AG10803 (cell line): ENCODE measurements around the gene LPGAT1.

Experiments
- DNase-seq: peaks from one replicate; pipeline ENCODE4 v3.0.0; 2010; ENCODE audit warnings: low read depth
- H3K4me3 ChIP-seq: 2 replicates; pipeline ENCODE4 v1.5.1; 2011; ENCODE audit warnings: mild to moderate bottlenecking, low read length, control low read depth
- TF ChIP-seq, protein P1 (sequence below): conservative IDR thresholded peaks from 2 replicates; pipeline ENCODE4 v1.5.1; 2011; ENCODE audit warnings: mild to moderate bottlenecking, low read length, control low read depth, inconsistent platforms

LPGAT1 gene

DNA sequence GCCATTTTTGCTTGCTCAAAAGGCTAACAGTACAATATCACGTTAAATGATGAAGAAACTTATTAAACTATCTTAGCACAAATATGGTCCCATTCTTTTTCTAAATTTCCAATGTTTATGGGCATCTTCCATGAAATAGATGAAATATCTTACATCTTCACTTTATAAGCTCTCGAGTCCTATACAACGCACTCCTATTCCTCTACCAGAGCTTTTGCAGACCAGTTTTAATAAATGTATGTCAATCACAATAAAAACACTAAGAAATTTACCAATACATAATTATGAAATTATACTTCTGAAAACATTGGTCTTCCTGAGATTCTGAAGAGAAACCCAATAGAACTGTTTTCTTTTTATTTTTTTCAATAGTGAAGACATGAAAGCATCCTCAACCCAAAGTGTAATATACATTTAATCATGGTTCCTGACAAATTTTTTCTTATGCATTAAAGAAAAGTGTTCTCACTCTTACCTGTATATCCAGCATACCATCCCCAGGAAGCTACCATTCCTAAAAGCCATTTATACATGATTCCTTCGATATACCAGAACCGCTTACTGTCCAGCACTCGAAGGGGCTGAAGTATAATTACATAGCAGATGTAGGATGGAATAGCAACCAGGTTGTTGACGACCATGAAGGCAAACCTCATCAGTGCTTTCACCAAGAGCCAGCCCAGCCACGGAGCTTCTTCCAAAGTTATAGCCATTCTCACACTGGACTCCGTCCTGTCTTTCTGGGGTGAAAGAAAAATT is 1.8 kb downstream of the LPGAT1 start:
- H3K4me3 ChIP-seq: peak overlapping the region; percentile 75
- DNase-seq: peak; percentile 4
- TF ChIP-seq, protein P1, sequence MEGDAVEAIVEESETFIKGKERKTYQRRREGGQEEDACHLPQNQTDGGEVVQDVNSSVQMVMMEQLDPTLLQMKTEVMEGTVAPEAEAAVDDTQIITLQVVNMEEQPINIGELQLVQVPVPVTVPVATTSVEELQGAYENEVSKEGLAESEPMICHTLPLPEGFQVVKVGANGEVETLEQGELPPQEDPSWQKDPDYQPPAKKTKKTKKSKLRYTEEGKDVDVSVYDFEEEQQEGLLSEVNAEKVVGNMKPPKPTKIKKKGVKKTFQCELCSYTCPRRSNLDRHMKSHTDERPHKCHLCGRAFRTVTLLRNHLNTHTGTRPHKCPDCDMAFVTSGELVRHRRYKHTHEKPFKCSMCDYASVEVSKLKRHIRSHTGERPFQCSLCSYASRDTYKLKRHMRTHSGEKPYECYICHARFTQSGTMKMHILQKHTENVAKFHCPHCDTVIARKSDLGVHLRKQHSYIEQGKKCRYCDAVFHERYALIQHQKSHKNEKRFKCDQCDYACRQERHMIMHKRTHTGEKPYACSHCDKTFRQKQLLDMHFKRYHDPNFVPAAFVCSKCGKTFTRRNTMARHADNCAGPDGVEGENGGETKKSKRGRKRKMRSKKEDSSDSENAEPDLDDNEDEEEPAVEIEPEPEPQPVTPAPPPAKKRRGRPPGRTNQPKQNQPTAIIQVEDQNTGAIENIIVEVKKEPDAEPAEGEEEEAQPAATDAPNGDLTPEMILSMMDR: no peak

GRCh38 chr1:211827051-211827450 is 3.5 kb downstream of the LPGAT1 start:
- TF ChIP-seq, protein P1: no peak
- no peak for DNase-seq

GRCh38 chr1:211825980-211826379 is 4.6 kb downstream of the LPGAT1 start:
- DNase-seq: peak; percentile 79
- no peak overlapping the region for H3K4me3 ChIP-seq
- TF ChIP-seq, protein P1: no peak

More at GRCh38 chr1:211827051-211827450, 3.5 kb downstream of the LPGAT1 start:
- no peak overlapping the region for H3K4me3 ChIP-seq

DNA sequence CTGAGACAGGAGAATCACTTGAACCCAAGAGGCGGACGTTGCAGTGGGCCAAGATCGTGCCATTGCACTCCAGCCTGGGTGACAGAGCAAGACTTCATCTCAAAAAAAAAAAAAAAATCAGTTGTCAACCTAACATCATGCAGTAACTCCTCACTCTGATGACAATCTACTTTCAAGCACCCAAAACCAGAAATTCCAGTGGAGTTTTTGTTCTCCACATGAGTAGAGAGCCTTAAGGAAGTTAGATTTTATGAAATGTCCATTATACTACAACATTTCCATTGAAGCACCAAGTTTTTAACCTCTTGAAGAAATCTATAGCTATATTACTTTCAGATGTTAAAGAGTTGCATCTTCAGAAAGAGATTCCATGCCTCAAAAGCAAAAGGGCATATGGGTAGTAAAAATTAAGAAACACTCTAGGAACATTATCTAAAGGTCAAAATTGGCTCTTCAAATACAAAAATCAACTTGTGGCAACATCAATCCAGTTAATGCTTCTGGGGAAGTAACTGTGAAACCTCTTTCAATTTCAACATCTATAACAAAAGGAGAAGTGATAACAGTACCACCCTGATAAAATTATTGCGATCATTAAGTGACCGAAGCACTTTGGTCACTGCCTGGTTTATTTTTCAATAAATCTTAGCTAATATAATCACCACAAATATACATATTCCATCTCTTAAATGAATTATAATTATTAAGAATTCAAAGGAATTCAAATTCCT is 7.7 kb downstream of the LPGAT1 start:
- TF ChIP-seq, protein P1: no peak
- no peak for DNase-seq

DNA sequence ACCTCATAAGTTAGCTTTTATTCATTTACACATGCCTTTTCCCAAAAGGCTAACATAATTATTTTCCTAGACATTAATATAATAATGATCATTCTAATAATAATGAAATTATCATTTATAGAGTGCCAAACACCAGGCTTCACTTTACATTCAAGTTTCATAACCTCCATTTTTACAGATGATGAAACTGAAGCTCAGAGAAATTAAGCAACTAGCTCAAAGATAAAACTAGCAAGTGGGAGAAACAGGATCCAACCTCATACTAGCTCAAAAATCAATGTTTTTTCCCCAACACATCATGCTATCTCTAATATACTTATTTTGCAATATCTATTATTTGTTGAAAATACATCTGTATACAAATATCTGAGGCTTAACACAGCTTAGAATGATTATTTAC is 14.0 kb downstream of the LPGAT1 start:
- DNase-seq: no peak
- no peak overlapping the region for H3K4me3 ChIP-seq
- TF ChIP-seq, protein P1: no peak

More for the DNA sequence above, 7.7 kb downstream of the LPGAT1 start:
- H3K4me3 ChIP-seq: no peak overlapping the region

GRCh38 chr1:211814313-211814712 is 16.2 kb downstream of the LPGAT1 start:
- no peak for DNase-seq
- TF ChIP-seq, protein P1: no peak
- H3K4me3 ChIP-seq: no peak overlapping the region
